PC-9 (cell line): ENCODE measurements around the gene SCNN1B. TPM values are rescaled to one million over a fixed set of nuclear protein-coding genes. Genes with fewer than 3 reads are reported as not detected.

ENCODE experiments used
- BruUV-seq: library from RNA; stranded (reverse); fragments of 400-500 nt; replicated peaks from 2 replicates; lab custom pipeline; 2021; lab: Mats Ljungman, UMichigan
- CTCF ChIA-PET: fragments of 300-600 bp; sonication (Branson Sonifier 250); formaldehyde crosslinking; loops from one replicate; lab custom pipeline; 2022; ENCODE audit warnings: antibody characterized with exemption; lab: Charles Lee
- POLR2A ChIA-PET: fragments of 300-600 bp; sonication (Branson Sonifier 250); formaldehyde crosslinking; loops from one replicate; lab custom pipeline; 2022; ENCODE audit warnings: antibody characterized with exemption; ENCODE audit not compliant: unreplicated experiment; lab: Charles Lee
- DNase-seq, 2 experiments: peaks; one replicate each; pipeline versions ENCODE4 v3.0.0 to v3.0.0-alpha.2; 2015 to 2022; ENCODE audit warnings: mixed read lengths in 1 of 2
- H2AFZ ChIP-seq: fragments of 200-600 bp; sonication (generic); 2 replicates; pipeline ENCODE4 v1.8.1; 2017; ENCODE audit warnings: antibody characterized with exemption
- H3F3A ChIP-seq: fragments of 200-600 bp; sonication (generic); 2 replicates; pipeline ENCODE4 v1.8.1; 2017; ENCODE audit warnings: antibody characterized with exemption, mild to moderate bottlenecking, low read depth; ENCODE audit not compliant: insufficient read depth
- H3K27ac ChIP-seq: fragments of 200-600 bp; sonication (generic); 2 replicates; pipeline ENCODE4 v1.6.1; 2016; ENCODE audit warnings: mixed run types
- H3K27me3 ChIP-seq: fragments of 200-600 bp; sonication (generic); 2 replicates; pipeline ENCODE4 v1.6.1; 2016; ENCODE audit warnings: low read depth, mixed run types; ENCODE audit not compliant: insufficient read depth
- H3K36me3 ChIP-seq: fragments of 200-600 bp; sonication (generic); 2 replicates; pipeline ENCODE4 v1.6.1; 2016; ENCODE audit warnings: low read depth, mixed run types
- H3K4me1 ChIP-seq: fragments of 200-600 bp; sonication (generic); replicated peaks from 2 replicates; pipeline ENCODE4 v1.6.1; 2016; ENCODE audit warnings: mixed run types; ENCODE audit not compliant: insufficient read depth
- H3K4me2 ChIP-seq: fragments of 200-600 bp; sonication (generic); 2 replicates; pipeline ENCODE4 v1.6.1; 2017; ENCODE audit warnings: mixed run types
- H3K4me3 ChIP-seq: fragments of 200-600 bp; sonication (generic); 2 replicates; pipeline ENCODE4 v1.6.1; 2016; ENCODE audit warnings: mixed run types
- H3K79me2 ChIP-seq: fragments of 200-600 bp; sonication (generic); 2 replicates; pipeline ENCODE4 v1.6.1; 2017; ENCODE audit warnings: low read depth, mixed run types
- H3K9me2 ChIP-seq: fragments of 200-600 bp; sonication (generic); 2 replicates; pipeline ENCODE4 v1.8.1; 2017; ENCODE audit warnings: mild to moderate bottlenecking; ENCODE audit not compliant: insufficient read depth
- H3K9me3 ChIP-seq: fragments of 200-600 bp; sonication (generic); 2 replicates; pipeline ENCODE4 v1.8.1; 2016; ENCODE audit warnings: low read depth; ENCODE audit not compliant: insufficient read depth
- H4K20me1 ChIP-seq: fragments of 200-600 bp; sonication (generic); 2 replicates; pipeline ENCODE4 v1.8.1; 2017; ENCODE audit not compliant: insufficient read depth
- CTCF ChIP-seq: fragments of 200-600 bp; sonication (generic); conservative IDR thresholded peaks from 2 replicates; pipeline ENCODE4 v1.6.1; 2017; ENCODE audit warnings: mixed run types, antibody characterized with exemption, mild to moderate bottlenecking, moderate library complexity
- EZH2 ChIP-seq: fragments of 200-600 bp; sonication (generic); IDR thresholded peaks from 2 replicates; pipeline ENCODE4 v1.8.0; 2017; ENCODE audit warnings: antibody characterized with exemption, low read depth
- intact Hi-C: fragments of 100-400 bp; cut with micrococcal nuclease; formaldehyde crosslinking; loops from one replicate; pipeline ENCODE4 v1.10.0; 2022; ENCODE audit not compliant: unreplicated experiment
- total RNA-seq: library from RNA; stranded (reverse); gene quantifications from 2 replicates; pipeline ENCODE4 v1.2.3, GENCODE V29; 2021

The SCNN1B gene
- total RNA-seq, 1 experiment from 2014 or later, result 0.57 TPM

- Histone ChIP-seq H3F3A (no peaks in the 10 kb centered on the region), H2AFZ (no peak overlapping the region), H3K9me2 (no peaks in the 10 kb centered on the region), H3K27me3 (no peaks in the 10 kb centered on the region), H4K20me1 (no peaks in the 10 kb centered on the region), H3K4me3 (no peak overlapping the region), H3K79me2 (no peaks in the 10 kb centered on the region), H3K4me1 (no peaks in the 10 kb centered on the region; the same call in 1 of the 2 replicates), H3K9me3 (no peaks in the 10 kb centered on the region), H3K27ac (no peak overlapping the region), H3K36me3 (no peaks in the 10 kb centered on the region), H3K4me2 (no peak overlapping the region)
- BruUV-seq, result no TSS peak
- POLR2A ChIA-PET, result interaction anchor here (0.6 kb wide), 1 partner anchor 159 kb away, joined by 3 read pairs; no protein-coding TSS in a partner anchor
- CTCF ChIA-PET, result no interaction called here
- no peak for DNase-seq
- intact Hi-C loops, result no loop called here
- no peak for TF ChIP-seq EZH2
- TF ChIP-seq CTCF, result no peak
These were observed 83.3 kb downstream of the SCNN1B start for GRCh38 chr16:23385441-23385840.

- TF ChIP-seq CTCF, result no peak
- BruUV-seq, result no TSS peak
- intact Hi-C loops, result no loop called here
- Histone ChIP-seq H3K27ac (no peak overlapping the region), H4K20me1 (no peaks in the 10 kb centered on the region), H3K4me3 (no peak overlapping the region), H2AFZ (no peak overlapping the region), H3K9me2 (no peaks in the 10 kb centered on the region), H3F3A (no peaks in the 10 kb centered on the region), H3K4me2 (no peak overlapping the region), H3K9me3 (no peaks in the 10 kb centered on the region), H3K27me3 (no peaks in the 10 kb centered on the region), H3K79me2 (no peaks in the 10 kb centered on the region), H3K4me1 (no peaks in the 10 kb centered on the region), H3K36me3 (no peaks in the 10 kb centered on the region; the same call in 1 of the 2 replicates)
- POLR2A ChIA-PET, result no interaction called here
- CTCF ChIA-PET, result no interaction called here
- no peak for DNase-seq
These were observed 85.6 kb downstream of the SCNN1B start for GRCh38 chr16:23387666-23388065.

GRCh38 chr16:23388786-23389185 is 86.7 kb downstream of the SCNN1B start:
- Histone ChIP-seq H3K27ac (no peak overlapping the region), H3K9me3 (no peaks in the 10 kb centered on the region), H3F3A (no peaks in the 10 kb centered on the region), H3K27me3 (no peaks in the 10 kb centered on the region), H4K20me1 (no peaks in the 10 kb centered on the region), H3K9me2 (no peaks in the 10 kb centered on the region), H3K4me2 (no peak overlapping the region), H3K36me3 (no peaks in the 10 kb centered on the region; the same call in 1 of the 2 replicates), H2AFZ (no peak overlapping the region), H3K4me1 (no peaks in the 10 kb centered on the region), H3K4me3 (no peak overlapping the region), H3K79me2 (no peaks in the 10 kb centered on the region)
- DNase-seq, result no peak
- ChIA-PET POLR2A (no interaction called here), CTCF (no interaction called here)
- intact Hi-C loops, result no loop called here
- TF ChIP-seq CTCF (no peak), EZH2 (no peak)
- BruUV-seq, result no TSS peak
